ENCODE data around the gene DOCK9. TPM values are rescaled to one million over a fixed set of nuclear protein-coding genes. Genes with fewer than 3 reads are reported as not detected.

Gene DOCK9, protein sequence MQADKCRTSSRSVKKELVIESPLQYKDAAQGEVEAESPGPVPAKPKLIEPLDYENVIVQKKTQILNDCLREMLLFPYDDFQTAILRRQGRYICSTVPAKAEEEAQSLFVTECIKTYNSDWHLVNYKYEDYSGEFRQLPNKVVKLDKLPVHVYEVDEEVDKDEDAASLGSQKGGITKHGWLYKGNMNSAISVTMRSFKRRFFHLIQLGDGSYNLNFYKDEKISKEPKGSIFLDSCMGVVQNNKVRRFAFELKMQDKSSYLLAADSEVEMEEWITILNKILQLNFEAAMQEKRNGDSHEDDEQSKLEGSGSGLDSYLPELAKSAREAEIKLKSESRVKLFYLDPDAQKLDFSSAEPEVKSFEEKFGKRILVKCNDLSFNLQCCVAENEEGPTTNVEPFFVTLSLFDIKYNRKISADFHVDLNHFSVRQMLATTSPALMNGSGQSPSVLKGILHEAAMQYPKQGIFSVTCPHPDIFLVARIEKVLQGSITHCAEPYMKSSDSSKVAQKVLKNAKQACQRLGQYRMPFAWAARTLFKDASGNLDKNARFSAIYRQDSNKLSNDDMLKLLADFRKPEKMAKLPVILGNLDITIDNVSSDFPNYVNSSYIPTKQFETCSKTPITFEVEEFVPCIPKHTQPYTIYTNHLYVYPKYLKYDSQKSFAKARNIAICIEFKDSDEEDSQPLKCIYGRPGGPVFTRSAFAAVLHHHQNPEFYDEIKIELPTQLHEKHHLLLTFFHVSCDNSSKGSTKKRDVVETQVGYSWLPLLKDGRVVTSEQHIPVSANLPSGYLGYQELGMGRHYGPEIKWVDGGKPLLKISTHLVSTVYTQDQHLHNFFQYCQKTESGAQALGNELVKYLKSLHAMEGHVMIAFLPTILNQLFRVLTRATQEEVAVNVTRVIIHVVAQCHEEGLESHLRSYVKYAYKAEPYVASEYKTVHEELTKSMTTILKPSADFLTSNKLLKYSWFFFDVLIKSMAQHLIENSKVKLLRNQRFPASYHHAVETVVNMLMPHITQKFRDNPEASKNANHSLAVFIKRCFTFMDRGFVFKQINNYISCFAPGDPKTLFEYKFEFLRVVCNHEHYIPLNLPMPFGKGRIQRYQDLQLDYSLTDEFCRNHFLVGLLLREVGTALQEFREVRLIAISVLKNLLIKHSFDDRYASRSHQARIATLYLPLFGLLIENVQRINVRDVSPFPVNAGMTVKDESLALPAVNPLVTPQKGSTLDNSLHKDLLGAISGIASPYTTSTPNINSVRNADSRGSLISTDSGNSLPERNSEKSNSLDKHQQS (N-terminal part only)
- total RNA-seq, result 10 to 100 TPM; 14.2 to 26.3 (median 17.8) TPM
- 10 to 100 TPM in 1 of 2 donors, 1 to 10 TPM in 1; 7.5 to 15.5 TPM for polyA plus RNA-seq

DNA sequence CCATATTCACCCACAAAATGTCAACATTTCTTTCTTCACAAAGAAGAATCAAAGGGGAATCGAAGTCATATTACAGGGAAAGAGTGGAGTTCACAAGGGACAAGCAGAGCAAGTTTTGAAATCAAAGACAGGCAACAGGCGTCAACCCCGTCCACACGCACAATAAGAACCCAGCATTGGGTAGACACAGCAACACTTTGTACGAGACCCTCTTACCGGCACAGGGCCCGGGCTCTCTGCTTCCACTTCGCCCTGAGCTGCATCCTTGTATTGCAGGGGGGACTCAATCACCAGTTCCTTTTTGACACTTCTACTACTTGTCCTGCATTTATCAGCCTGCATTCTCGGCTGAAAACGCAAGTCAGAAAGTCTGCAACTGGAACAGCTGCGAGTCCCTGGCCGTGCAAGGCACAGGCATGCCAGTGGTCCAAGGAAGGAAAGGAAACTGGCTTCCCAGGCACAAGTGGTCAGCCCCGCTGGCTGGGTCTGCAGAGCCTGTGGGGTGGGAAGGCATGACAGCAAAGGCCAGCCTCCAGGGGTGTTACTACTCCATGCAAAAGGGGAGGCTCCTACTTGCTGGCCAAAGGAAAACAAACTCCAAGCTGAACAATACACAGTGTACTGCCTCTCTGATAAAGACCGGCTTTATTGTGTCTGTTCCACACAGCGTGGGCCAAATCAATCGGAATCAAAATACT lies at the start of gene DOCK9:
DOCK9 (minus strand) TSS at position 497 of the 698 bp plus-strand sequence; CDS start at position 342, 155 bp downstream.
- Histone ChIP-seq H3K27me3 (no peaks in the 10 kb centered on the region), H3K4me3 (peak within 1 kb of the TSS; percentile 2 to 31 (median 6)), H3K27ac (peak within 1 kb of the TSS in 2 of 4 donors; percentile 13 to 58), H3K9me3 (no peaks in the 10 kb centered on the region), H3K4me1 (peaks cover 3 to 5% (median 4%) of the 10 kb centered on the region in 3 donors), H3K36me3 (no peaks in the 10 kb centered on the region)
- peak; percentile 90 to 96 (median 93) for ATAC-seq
- TF ChIP-seq, protein P1, sequence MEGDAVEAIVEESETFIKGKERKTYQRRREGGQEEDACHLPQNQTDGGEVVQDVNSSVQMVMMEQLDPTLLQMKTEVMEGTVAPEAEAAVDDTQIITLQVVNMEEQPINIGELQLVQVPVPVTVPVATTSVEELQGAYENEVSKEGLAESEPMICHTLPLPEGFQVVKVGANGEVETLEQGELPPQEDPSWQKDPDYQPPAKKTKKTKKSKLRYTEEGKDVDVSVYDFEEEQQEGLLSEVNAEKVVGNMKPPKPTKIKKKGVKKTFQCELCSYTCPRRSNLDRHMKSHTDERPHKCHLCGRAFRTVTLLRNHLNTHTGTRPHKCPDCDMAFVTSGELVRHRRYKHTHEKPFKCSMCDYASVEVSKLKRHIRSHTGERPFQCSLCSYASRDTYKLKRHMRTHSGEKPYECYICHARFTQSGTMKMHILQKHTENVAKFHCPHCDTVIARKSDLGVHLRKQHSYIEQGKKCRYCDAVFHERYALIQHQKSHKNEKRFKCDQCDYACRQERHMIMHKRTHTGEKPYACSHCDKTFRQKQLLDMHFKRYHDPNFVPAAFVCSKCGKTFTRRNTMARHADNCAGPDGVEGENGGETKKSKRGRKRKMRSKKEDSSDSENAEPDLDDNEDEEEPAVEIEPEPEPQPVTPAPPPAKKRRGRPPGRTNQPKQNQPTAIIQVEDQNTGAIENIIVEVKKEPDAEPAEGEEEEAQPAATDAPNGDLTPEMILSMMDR (IDR thresholded peaks at IDR 0.05), result no peak
- 8% methylated on average over 16 of the region's 16 CpGs for WGBS, 2 donors
- FAIRE-seq, result no peak
- intact Hi-C loops (cut with DNase I), result no loop called here
- peak; percentile 34 to 63 (median 46) for DNase-seq

DNA sequence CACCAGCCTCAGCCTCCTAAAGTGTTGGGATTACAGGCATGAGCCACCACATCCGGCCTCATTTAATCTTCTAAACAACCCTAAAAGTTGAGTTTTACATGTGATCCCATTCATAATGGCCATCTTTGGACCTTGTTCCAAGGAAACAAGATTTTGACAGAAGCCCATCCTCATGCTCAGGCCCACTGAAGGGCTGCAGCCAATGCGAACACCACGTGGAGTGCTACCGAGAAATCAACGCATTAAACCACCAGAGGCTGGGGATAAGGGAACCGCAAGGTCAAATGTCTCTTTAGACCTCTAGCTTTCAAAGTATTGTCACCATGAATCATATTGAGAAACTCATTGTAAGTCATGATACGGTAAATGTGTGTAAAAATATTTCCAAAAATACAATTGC lies 49.4 kb upstream of the DOCK9 start:
- H3K36me3 ChIP-seq, result no peaks in the 10 kb centered on the region
- no peaks in the 10 kb centered on the region for H3K27me3 ChIP-seq
- WGBS, 2 donors, result 94 to 95% methylated on average over 7 of the region's 7 CpGs
- no peak overlapping the region for H3K4me3 ChIP-seq
- DNase-seq (no peak), ATAC-seq (no peak), FAIRE-seq (no peak)
- H3K9me3 ChIP-seq, result no peaks in the 10 kb centered on the region
- H3K27ac ChIP-seq, result no peak overlapping the region
- intact Hi-C loops (cut with DNase I), result no loop called here
- TF ChIP-seq, protein P1 (IDR thresholded peaks at IDR 0.05), result no peak
- no peaks in the 10 kb centered on the region for H3K4me1 ChIP-seq

DNA sequence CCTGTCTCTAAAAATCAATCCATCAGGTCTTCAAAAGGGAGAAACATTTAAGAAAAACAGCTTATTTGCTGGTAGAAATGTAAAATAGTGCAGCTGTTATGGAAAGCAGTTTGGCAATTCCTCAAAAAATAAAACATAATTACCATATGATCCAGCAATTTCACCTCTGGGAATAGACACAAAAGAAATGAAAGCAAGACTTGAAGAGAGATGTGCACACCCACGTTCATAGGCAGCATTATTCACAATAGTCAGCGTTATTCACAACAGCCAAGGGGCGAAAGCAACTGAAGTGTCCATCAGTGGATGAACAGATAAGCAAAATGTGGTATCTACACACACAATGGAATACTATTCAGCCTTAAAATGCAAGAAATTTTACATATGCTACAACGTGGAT lies 45.1 kb upstream of the DOCK9 start:
- Histone ChIP-seq H3K27ac (no peak overlapping the region), H3K4me3 (no peak overlapping the region), H3K36me3 (no peaks in the 10 kb centered on the region), H3K9me3 (no peaks in the 10 kb centered on the region), H3K27me3 (no peaks in the 10 kb centered on the region), H3K4me1 (no peaks in the 10 kb centered on the region)
- DNase-seq, result no peak
- TF ChIP-seq, protein P1 (IDR thresholded peaks at IDR 0.05), result no peak
- no peak for FAIRE-seq
- no peak for ATAC-seq
- intact Hi-C loops (cut with DNase I), result no loop called here
- 68% methylated on average over 4 of the region's 4 CpGs for WGBS, 2 donors

DNA sequence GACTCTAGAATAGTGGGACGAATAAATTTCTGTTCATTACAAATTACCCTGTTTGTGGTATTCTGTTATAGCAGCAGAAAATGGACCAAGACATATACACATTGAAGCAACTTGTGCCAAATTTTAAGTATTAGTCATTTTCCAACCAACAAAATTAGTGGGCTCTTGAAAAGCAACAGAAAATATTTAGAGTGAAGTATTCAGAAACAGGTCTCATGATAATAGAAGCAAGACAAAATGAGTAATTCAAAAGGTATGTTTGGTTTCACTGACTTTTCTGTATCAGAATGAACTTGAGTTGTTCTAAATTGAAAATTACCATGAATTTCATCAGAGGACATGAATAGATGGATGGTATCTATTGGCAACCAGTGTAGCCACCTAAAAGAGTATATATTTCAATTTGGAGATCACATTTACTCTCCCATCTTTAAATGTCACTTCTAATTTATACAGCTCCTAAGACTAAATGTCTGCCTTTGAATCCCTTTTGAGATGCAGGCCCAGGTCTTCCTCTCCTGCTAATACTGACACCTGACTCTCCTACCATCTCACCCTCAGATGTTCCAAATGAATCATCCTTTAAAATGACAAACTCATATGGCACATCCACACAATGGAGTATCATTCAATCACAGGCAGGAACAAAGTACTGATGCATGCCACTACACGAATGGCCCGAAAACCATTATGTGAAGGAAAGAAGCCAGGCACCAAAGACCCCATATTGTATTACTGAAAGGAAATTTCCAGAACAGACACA lies 40.7 kb upstream of the DOCK9 start:
- no peaks in the 10 kb centered on the region for H3K27me3 ChIP-seq
- ATAC-seq (no peak), DNase-seq (no peak), FAIRE-seq (no peak)
- TF ChIP-seq, protein P1 (IDR thresholded peaks at IDR 0.05), result no peak
- H3K9me3 ChIP-seq, result no peaks in the 10 kb centered on the region
- H3K4me1 ChIP-seq, result no peaks in the 10 kb centered on the region
- 95 to 98% methylated on average over 3 of the region's 3 CpGs for WGBS, 2 donors
- no peaks in the 10 kb centered on the region for H3K36me3 ChIP-seq
- H3K27ac ChIP-seq, result no peak overlapping the region
- no peak overlapping the region for H3K4me3 ChIP-seq
- intact Hi-C loops (cut with DNase I), result no loop called here

Data from pancreas (tissue), 10 donors.